ENCODE data around the gene PLCB2. TPM values are rescaled to one million over a fixed set of nuclear protein-coding genes. Genes with fewer than 3 reads are reported as not detected.
A peak's percentile ranks its signal among the peaks of the same experiment; 100 is the strongest.

The PLCB2 gene
- total RNA-seq, 1 donor from 2014 or later = 8.7 TPM

DNA sequence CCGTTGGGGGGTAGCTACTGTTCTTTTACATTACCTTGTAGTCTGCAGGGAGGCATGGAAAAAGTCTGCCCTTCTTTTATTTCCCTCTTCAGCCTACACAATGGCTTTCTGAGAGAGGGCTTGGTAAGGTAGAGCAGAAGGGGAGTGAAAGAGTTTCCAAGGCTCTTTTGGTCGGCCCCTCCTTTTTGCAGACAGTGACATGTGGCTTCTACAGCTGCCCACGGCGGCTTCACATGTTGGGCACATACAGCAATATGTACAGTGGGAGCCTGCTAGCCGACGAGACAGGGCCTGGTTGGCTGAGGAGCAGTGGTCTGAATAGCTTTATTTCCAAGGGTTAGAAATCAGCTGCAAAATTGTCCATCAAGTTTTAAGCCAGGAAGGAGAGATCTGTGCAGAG, 19.7 kb upstream of the PLCB2 start:
- DNase-seq = peak; percentile 62

DNA sequence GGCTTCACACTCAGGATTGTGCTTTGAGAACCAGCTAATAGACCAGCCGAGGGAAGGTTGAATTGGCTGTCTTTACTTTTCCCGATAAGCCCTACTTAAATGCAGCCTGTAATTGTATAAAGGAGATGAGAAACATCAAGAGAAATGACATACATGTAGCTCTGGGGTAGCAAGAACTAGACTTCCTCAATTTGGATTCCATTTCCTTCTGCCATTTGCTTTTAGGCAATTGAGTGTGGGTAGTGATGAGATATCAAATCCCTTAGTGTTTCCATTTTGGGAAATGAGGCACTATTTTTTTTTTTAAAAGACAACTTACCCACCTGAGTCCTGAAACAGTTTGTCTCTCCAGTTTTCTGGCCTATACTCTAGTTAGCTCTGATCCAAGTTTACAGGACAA, 18.0 kb upstream of the PLCB2 start:
- no peak for DNase-seq

- no peak for DNase-seq
Measured at GRCh38 chr15:40325188-40325587, 17.5 kb upstream of the PLCB2 start.

GRCh38 chr15:40323953-40324937, 16.5 kb upstream of the PLCB2 start:
- peak; percentile 41 for DNase-seq

- DNase-seq = peak; percentile 97
Measured at GRCh38 chr15:40323239-40323952, 15.7 kb upstream of the PLCB2 start, which contains the start of gene INAFM2. Gene INAFM2, plus strand, starts transcription at chr15:40323692. Its CDS starts 364 bp downstream, at chr15:40324056.

DNA sequence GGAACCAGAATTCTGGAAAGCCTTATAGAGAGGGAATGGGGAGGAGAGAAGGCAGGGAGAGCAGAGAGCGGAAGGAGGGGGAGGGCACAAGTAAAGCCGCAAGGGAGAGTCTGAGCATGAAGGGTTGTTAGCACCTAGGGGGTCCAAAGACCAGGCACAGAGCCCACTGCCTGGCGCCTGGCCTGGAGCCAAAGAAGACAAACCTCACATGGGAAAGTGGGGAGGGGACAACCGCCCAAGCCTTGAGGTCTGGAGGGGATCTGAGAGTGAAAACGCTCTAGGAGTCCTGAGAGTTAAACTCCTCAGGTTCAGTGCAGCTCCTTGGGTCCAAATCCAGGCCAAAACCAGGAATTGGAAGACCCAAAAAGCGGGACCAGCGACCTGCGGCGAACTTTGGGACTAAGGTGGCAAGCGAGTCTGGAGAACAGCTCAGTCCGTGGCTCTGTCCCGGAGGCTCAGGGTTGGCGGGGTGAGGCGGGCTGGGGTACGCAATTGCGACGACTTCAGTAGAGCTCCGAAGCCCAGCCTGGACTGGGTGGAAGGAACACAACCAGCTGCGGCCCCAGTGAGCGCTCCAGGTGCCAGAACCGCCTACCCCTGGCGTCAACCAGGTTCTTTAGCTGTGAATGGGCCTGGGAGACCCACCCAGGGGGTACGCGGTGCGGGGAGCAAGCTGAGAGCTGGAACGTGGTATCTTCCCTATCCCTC, 14.9 kb upstream of the PLCB2 start:
- DNase-seq = no peak

- peak; percentile 77 for DNase-seq
Measured at GRCh38 chr15:40320931-40321371, 13.2 kb upstream of the PLCB2 start.

- no peak for DNase-seq
Measured at GRCh38 chr15:40320409-40320808, 12.7 kb upstream of the PLCB2 start.

- DNase-seq = no peak
Measured at GRCh38 chr15:40317580-40317979, 9.8 kb upstream of the PLCB2 start.

- no peak for DNase-seq
Measured at GRCh38 chr15:40316931-40317330, 9.2 kb upstream of the PLCB2 start.

DNA sequence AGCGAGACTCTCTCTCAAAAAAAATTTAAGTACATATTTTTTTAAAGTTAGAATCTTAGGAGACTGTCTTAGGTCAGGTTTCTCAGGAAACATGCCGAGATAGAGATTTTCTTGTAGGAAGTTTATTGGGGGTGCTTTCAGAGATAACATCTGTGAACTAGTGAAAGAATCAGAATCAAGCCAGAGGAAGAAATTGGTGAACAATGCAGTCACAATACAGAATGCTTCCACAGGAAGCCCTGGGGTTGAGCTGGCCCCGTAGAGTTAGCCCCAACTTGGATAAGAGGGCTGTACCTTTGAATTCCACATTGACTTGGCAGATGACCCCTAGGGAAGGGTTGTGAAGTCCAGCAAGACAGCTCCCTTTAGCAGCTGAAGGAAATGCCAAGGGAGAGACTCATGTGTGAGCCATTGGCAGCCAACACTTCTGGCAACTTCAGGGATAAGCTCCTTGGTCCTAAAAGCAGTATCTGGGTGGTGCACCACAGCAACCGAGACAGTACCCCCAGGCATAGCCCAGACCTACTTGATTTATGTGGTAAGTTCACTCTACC, 7.1 kb upstream of the PLCB2 start:
- no peak for DNase-seq

- DNase-seq = peak; percentile 79
Measured at GRCh38 chr15:40313531-40314398, 6.0 kb upstream of the PLCB2 start.

- DNase-seq = no peak
Measured at GRCh38 chr15:40312370-40313158, 4.8 kb upstream of the PLCB2 start.

DNA sequence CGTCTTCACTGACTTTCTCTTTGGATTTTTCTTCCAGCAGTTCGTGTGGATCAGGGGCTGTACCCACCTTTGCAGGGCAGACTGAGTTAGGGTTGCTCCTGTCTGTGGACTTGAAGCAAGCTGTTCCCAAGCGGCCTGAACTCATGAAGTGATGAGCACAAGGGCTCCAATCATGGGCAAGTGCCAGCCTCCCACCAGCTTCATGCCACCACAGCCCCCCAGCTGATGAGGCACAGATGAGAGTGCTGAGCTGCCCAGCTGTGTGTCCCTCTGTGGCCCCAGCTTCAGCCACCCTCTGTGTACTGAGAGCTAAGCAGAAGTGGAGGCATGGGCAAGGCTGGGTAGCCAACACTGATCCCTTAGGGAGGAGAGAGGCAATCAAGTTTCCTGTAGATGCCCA, 3.3 kb upstream of the PLCB2 start:
- DNase-seq = no peak

DNA sequence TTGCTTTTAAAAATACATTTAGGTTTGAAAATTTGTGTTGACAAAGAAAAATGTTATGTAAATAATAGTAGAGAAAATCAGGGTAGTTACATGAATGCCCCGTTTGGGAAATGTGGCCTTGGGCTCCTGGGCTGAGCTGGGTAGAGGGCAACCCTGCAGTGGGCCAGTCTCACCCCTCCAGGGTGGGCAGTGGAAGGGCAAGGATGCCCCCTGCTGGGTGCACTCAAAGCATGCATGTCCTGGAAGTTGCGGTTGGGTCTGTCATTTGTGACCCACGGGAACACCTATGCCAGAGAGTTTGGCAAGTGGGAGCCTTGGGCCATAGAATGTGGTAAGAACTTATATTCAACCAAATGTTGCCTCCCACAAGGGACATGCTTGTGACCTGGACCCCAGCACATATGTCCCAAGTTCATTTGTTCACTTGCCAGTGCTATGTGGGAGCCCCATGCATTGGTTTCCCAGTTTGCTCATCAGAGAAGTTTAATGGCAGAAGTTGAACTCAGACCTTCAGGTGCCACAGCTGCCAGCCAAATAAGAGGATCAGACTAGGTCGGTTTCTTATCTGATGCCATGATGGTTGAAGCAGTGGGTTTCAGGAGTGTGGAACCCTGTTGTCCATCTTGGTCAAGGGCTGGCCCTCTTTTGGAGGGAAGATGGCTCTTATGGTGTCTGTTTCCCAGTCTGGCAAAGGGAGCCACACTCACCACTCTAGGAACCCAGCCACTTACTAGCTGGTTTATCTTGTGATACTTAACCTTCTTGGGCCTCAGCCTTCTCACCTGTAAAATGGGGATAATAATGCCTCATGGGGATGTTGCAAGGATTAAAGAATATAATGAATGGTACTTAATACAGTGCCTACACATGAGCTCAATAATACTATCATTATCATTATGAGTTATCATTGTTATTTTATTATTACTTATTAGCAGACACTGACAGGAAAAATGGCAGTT, 2.5 kb upstream of the PLCB2 start:
- peak; percentile 65 for DNase-seq

- no peak for DNase-seq
Measured at GRCh38 chr15:40309344-40309862, 1.7 kb upstream of the PLCB2 start.

DNA sequence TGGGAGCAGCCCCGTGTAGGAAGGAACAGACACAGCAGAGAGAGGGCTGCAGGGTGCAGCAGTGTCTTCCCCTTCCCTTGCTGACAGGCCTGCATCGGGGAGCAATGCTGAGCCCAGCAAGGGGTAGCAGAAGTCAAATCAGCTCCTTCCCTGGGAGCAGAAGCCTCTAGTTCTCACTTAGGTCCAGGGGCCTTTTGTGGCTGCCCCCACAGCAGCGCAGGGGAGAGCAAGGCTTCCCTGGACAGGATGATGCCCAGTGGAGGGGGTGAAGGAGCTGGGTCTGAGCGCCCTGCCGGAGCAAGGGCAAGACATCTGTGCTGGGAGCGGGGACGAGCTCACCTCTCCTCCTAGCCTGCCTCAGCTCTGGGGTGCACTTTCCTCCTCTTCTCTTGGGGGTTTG, 827 bp downstream of the PLCB2 start:
- no peak for DNase-seq

DNA sequence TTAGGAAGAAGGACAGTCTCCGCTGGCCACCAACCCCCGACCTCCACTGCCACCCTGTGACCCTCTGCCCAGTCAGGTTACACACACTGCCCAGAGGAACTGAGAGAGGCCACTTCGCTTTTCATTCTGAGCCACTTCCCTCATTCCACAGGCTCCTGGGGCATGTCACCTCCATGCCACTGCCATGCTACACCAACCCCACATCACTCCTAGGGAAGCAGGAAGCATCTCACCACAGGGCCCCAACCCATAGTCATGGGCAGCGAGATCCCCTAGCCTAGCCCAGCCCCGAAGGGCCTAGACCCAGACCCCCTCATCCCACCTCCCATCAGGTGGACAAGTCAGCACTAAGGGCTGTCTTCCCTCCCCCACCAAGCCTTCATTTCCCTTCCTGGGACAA, 1.4 kb downstream of the PLCB2 start:
- DNase-seq = no peak

GRCh38 chr15:40305281-40305680, 2.5 kb downstream of the PLCB2 start:
- DNase-seq = no peak

All from tongue (tissue), 2 donors.